Thyroid gland (tissue), 4 donors: Measurements from ENCODE around the gene CA5A. TPM values are rescaled to one million over a fixed set of nuclear protein-coding genes. Genes with fewer than 3 reads are reported as not detected.

Experiments used
- DNase-seq, 2 donors: peaks; one replicate each; pipeline ENCODE4 v3.0.0-alpha.2; 2019
- H3K27ac ChIP-seq, 3 donors: fragments of 200-600 bp; sonication (generic); 1 replicate in 2 of 3; 2 replicates in 1 of 3; pipeline ENCODE4 v1.5.1; 2016 to 2019; ENCODE audit warnings: mild to moderate bottlenecking in 1 of 3, moderate library complexity in 1 of 3
- H3K27me3 ChIP-seq: fragments of 200-600 bp; sonication (generic); one replicate; pipeline ENCODE4 v1.5.1; 2019
- H3K36me3 ChIP-seq, 2 donors: fragments of 200-600 bp; sonication (generic); one replicate each; pipeline ENCODE4 v1.5.1; 2016 to 2019
- H3K4me1 ChIP-seq, 2 donors: fragments of 200-600 bp; sonication (generic); one replicate each; pipeline ENCODE4 v1.5.1; 2017 to 2019
- H3K4me3 ChIP-seq, 3 donors: fragments of 200-600 bp; sonication (generic); replicated peaks in 1 of 3; 1 replicate in 2 of 3; 2 replicates in 1 of 3; pipeline ENCODE4 v1.5.1; 2016; ENCODE audit warnings: mild to moderate bottlenecking in 1 of 3
- H3K9me3 ChIP-seq: fragments of 200-600 bp; sonication (generic); one replicate; pipeline ENCODE4 v1.5.1; 2017
- CTCF ChIP-seq, 6 experiments: fragments of 200-600 bp in 3 of 6; fragments of 450-650 bp in 3 of 6; sonication (generic) in 3 of 6; IDR thresholded peaks; one replicate each; pipeline ENCODE4 v1.5.1; 2016 to 2019; ENCODE audit warnings: antibody characterized with exemption in 6 of 6, mild to moderate bottlenecking in 2 of 6, inconsistent platforms in 1 of 6, moderate library complexity in 1 of 6
- POLR2A ChIP-seq, 2 donors: fragments of 450-650 bp; IDR thresholded peaks; one replicate each; pipeline ENCODE4 v1.6.1; 2017; ENCODE audit warnings: antibody characterized with exemption in 2 of 2, mild to moderate bottlenecking in 2 of 2, moderate library complexity in 1 of 2
- WGBS, 2 donors: methylation state at CpG; one replicate each; pipeline ENCODE4 v1.1.5; 2017; 5-methylcytosine and 5-hydroxymethylcytosine counted together
- intact Hi-C: fragments of 100-400 bp; cut with DNase I; formaldehyde crosslinking; loops from one replicate; pipeline ENCODE4 v1.15.1; 2023
- total RNA-seq, 4 donors: library from RNA; depleted of rRNA; stranded (reverse); fragments of >200 nt; gene quantifications; one replicate each; pipeline ENCODE4 v1.2.3, GENCODE V29; 2016

Gene CA5A
- total RNA-seq, 4 donors from 2014 or later: not detected

GRCh38 chr16:87849419-87850008 lies 86.8 kb downstream of the CA5A start:
- Histone ChIP-seq H3K27ac (no peak overlapping the region), H3K4me3 (no peak overlapping the region), H3K9me3 (no peaks in the 10 kb centered on the region), H3K36me3 (no peaks in the 10 kb centered on the region), H3K27me3 (no peaks in the 10 kb centered on the region), H3K4me1 (peaks cover 31 to 54% of the 10 kb centered on the region in 2 donors)
- WGBS, 2 donors: 79 to 84% methylated on average over 13 to 14 of the region's 16 CpGs
- intact Hi-C loops: loop anchor here (10.0 kb wide), 1 partner anchor 65 kb away; no protein-coding TSS in a partner anchor
- no peak for TF ChIP-seq CTCF (IDR thresholded peaks at IDR 0.05)
- TF ChIP-seq POLR2A (IDR thresholded peaks at IDR 0.05): no peak
- no peak for DNase-seq

- WGBS, 2 donors: 90 to 91% methylated on average over 17 to 18 of the region's 18 CpGs
- no peak for DNase-seq
- Histone ChIP-seq H3K36me3 (no peaks in the 10 kb centered on the region), H3K27me3 (no peaks in the 10 kb centered on the region), H3K4me1 (peaks cover 29 to 49% of the 10 kb centered on the region in 2 donors), H3K4me3 (no peak overlapping the region), H3K27ac (peak overlapping the region in 1 of 3 donors; percentile 38), H3K9me3 (no peaks in the 10 kb centered on the region)
- TF ChIP-seq POLR2A (IDR thresholded peaks at IDR 0.05) (no peak), CTCF (IDR thresholded peaks at IDR 0.05) (no peak)
- intact Hi-C loops: no loop called here
These were observed 87.5 kb downstream of the CA5A start for GRCh38 chr16:87848676-87849345.

GRCh38 chr16:87847785-87848675 lies 88.3 kb downstream of the CA5A start:
- no peaks in the 10 kb centered on the region for H3K27me3 ChIP-seq
- no peaks in the 10 kb centered on the region for H3K36me3 ChIP-seq
- peaks cover 26 to 47% of the 10 kb centered on the region in 2 donors for H3K4me1 ChIP-seq
- peak overlapping the region in 1 of 3 donors; percentile 38 for H3K27ac ChIP-seq
- H3K9me3 ChIP-seq: no peaks in the 10 kb centered on the region
- intact Hi-C loops: no loop called here
- H3K4me3 ChIP-seq: no peak overlapping the region
- no peak for TF ChIP-seq CTCF (IDR thresholded peaks at IDR 0.05)
- TF ChIP-seq POLR2A (IDR thresholded peaks at IDR 0.05): no peak
- WGBS, 2 donors: 57 to 71% methylated on average over 27 to 28 of the region's 28 CpGs
- peak in 1 of 2 donors; percentile 30 for DNase-seq

GRCh38 chr16:87847467-87847784 lies 88.9 kb downstream of the CA5A start:
- Histone ChIP-seq H3K4me1 (peaks cover 24 to 42% of the 10 kb centered on the region in 2 donors), H3K27ac (peak overlapping the region in 1 of 3 donors; percentile 38), H3K9me3 (no peaks in the 10 kb centered on the region), H3K27me3 (no peaks in the 10 kb centered on the region), H3K4me3 (no peak overlapping the region), H3K36me3 (no peaks in the 10 kb centered on the region)
- WGBS, 2 donors: 92 to 96% methylated on average over 5 to 8 of the region's 8 CpGs
- TF ChIP-seq CTCF (IDR thresholded peaks at IDR 0.05): no peak
- no peak for TF ChIP-seq POLR2A (IDR thresholded peaks at IDR 0.05)
- no peak for DNase-seq
- intact Hi-C loops: no loop called here
